NB4 (cell line): ENCODE measurements around the gene USP44.

Source experiments
- DNase-seq: peaks from one replicate; pipeline ENCODE4 v3.0.0; 2010; ENCODE audit warnings: low read depth
- H3K4me3 ChIP-seq: one replicate; pipeline ENCODE4 v1.5.1; 2011; ENCODE audit warnings: mild to moderate bottlenecking, low read depth, low read length, moderate library complexity
- MYC ChIP-seq: IDR thresholded peaks from 2 replicates; pipeline ENCODE4 v1.6.1; 2011; ENCODE audit warnings: low read depth, low read length
- POLR2A ChIP-seq: IDR thresholded peaks from 2 replicates; pipeline ENCODE4 v1.6.1; 2011; ENCODE audit warnings: mild to moderate bottlenecking; ENCODE audit not compliant: insufficient read length; ENCODE audit errors: extremely low read depth
- TF ChIP-seq, protein P1 (sequence below): IDR thresholded peaks from one replicate; pipeline ENCODE4 v1.5.1; 2012; ENCODE audit warnings: low read depth, low read length
- TF ChIP-seq, protein P2 (sequence below): IDR thresholded peaks from 2 replicates; pipeline ENCODE4 v1.6.1; 2011; ENCODE audit warnings: low read depth, low read length

Gene USP44

DNA sequence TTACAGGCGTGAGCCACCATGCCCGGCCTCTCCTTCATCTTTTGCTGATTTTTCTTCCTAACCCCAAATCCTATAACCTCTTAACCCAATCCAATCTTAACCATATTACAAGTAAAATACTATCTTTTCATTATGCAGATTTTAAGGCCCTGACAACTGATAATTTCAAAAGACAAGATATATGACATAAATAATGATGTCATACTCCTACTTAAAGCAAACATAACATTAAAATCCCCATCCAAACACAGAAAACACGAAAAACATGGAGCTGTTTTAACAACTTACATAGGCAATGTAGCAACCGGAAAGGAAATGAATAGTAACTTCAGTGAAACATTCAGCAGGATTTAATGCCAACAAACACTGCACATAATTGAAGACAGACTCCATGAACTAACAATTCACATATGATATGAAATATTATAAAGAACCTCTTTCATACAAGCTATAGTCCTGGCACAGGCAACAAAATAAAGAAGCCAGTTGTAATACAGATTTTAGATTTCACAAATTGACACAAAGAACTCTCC lies 21.5 kb downstream of the USP44 start:
- TF ChIP-seq, protein P1, sequence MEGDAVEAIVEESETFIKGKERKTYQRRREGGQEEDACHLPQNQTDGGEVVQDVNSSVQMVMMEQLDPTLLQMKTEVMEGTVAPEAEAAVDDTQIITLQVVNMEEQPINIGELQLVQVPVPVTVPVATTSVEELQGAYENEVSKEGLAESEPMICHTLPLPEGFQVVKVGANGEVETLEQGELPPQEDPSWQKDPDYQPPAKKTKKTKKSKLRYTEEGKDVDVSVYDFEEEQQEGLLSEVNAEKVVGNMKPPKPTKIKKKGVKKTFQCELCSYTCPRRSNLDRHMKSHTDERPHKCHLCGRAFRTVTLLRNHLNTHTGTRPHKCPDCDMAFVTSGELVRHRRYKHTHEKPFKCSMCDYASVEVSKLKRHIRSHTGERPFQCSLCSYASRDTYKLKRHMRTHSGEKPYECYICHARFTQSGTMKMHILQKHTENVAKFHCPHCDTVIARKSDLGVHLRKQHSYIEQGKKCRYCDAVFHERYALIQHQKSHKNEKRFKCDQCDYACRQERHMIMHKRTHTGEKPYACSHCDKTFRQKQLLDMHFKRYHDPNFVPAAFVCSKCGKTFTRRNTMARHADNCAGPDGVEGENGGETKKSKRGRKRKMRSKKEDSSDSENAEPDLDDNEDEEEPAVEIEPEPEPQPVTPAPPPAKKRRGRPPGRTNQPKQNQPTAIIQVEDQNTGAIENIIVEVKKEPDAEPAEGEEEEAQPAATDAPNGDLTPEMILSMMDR, result no peak
- TF ChIP-seq, protein P2, sequence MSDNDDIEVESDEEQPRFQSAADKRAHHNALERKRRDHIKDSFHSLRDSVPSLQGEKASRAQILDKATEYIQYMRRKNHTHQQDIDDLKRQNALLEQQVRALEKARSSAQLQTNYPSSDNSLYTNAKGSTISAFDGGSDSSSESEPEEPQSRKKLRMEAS, result no peak
- TF ChIP-seq POLR2A (no peak), MYC (no peak)
- DNase-seq, result no peak
- no peak overlapping the region for H3K4me3 ChIP-seq

DNA sequence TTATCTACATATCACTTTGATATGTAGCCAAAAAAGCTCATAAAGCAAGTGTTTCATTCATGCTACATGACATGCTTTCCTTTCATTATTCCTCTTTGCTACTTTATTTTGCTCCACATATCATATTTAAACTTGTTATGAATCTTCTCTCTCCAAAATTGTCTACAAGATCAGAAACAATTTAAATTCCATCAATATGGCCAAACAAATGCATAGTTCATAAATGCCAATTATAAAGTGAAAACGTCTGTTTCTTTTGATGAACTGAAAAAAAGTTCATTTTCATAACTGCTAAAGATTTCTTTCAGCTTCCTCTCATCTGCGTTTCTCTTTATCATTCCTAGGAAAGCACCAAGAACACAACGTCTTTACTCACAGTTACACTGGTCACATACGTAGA lies 22.8 kb downstream of the USP44 start:
- TF ChIP-seq, protein P1, result no peak
- no peak for TF ChIP-seq MYC
- TF ChIP-seq, protein P2, result no peak
- no peak for TF ChIP-seq POLR2A
- no peak overlapping the region for H3K4me3 ChIP-seq

DNA sequence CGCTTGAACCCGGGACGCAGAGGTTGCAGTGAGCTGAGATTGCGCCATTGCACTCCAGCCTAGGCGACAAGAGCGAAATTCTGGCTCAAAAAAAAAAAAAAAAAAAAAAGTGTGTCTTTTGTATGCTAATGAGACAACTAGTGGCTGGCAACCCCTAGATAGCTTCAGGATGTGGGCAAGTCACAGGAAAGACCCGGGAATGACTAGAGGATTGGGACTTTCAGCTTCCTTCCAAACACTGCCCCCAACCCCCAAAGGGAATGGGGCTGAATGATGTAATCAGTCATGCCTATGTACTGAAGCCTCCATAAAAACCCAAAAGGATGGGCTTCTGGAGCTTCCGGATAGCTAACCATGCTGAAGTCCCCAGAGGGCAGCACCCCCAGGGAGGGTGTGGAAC lies 28.6 kb downstream of the USP44 start:
- DNase-seq, result no peak
- TF ChIP-seq MYC (no peak), POLR2A (no peak)
- TF ChIP-seq, protein P1, result no peak
- TF ChIP-seq, protein P2, result no peak
- H3K4me3 ChIP-seq, result no peak overlapping the region

More for the DNA sequence above, 22.8 kb downstream of the USP44 start:
- no peak for DNase-seq

DNA sequence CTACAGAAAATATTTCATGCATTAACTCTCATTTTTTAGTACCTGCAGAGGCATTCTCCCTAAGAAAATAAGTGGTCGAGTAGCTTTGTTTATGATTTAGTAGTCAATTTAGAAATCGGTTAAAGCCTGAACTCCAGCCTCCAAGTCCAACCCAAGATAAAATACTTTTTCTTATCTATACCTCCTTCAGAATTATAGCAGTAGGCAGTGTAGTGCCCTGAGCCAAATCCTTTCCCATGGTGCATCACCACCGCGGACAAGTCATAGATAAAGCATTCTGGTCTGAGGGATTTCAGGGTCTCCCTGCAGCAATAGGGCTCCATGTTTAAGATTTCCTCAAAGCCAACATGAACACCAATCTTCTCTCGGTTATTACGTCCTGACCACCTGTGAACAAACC lies 30.5 kb downstream of the USP44 start:
- no peak for DNase-seq

DNA sequence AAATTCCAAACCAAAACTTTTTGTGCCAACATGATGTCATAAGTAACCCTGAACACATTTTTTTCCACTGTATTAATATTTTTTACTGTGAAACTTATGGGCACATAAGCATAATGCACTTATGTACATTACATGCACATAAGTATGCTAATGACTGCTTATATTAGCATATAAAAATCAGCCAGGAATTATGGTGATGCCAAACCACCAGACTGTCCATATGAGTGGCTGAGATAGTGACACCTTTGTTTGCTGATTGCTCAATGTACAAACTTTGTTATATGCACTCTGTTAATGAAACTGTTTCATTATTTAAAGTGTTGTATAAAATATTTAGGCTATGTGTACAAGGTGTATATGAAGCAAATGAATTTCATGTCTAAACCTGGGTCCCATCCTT lies 32.3 kb downstream of the USP44 start:
- TF ChIP-seq MYC, result no peak
- TF ChIP-seq, protein P2, result no peak
- TF ChIP-seq, protein P1, result no peak
- no peak for TF ChIP-seq POLR2A
- no peak overlapping the region for H3K4me3 ChIP-seq
- DNase-seq, result no peak

More for the DNA sequence above, 30.5 kb downstream of the USP44 start:
- no peak for TF ChIP-seq MYC
- H3K4me3 ChIP-seq, result no peak overlapping the region

DNA sequence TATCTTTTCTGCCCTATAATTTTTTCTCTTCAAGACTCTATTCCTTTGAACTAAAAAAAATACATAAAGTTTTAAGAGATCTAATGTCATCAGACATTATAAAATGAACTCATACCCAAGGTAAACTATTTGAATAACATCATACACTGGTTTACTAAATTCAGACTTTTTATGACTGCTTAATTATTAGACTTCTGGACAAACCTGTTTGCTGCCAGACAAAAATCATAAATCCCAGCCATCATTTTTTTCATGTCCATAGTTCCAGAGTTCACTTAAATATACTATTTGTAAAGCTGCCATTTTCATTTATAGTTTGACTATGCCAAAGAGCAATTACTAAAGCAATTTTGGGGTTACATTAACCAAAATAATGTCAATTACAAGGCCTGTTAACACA lies 34.0 kb downstream of the USP44 start:
- TF ChIP-seq, protein P2, result no peak
- TF ChIP-seq POLR2A (no peak), MYC (no peak)
- TF ChIP-seq, protein P1, result no peak
- DNase-seq, result no peak
- H3K4me3 ChIP-seq, result no peak overlapping the region
